SK-N-SH treated with all-trans-retinoic acid at 6 μM for 48 hours (cell line): ENCODE measurements around the gene UQCRC2.

Experiments used
- ATAC-seq: fragments of 200-7000 bp; cut with Tn5 transposase; 3 replicates; pipeline ENCODE4 v1.9.1; 2020; ENCODE audit warnings: mild to moderate bottlenecking, moderate library complexity
- ARNTL ChIP-seq: fragments of 450-650 bp; formaldehyde crosslinking; IDR thresholded peaks from 2 replicates; pipeline ENCODE4 v1.5.0; 2020; ENCODE audit warnings: low read depth, mild to moderate bottlenecking, moderate library complexity, borderline replicate concordance
- BACH2 ChIP-seq: fragments of 250-450 bp; sonication (Bioruptor Pico); IDR thresholded peaks from 2 replicates; pipeline ENCODE4 v1.9.0; 2021; ENCODE audit warnings: mild to moderate bottlenecking, borderline replicate concordance
- ESRRG ChIP-seq: fragments of 250-450 bp; sonication (Bioruptor Pico); IDR thresholded peaks from 2 replicates; pipeline ENCODE4 v1.6.1; 2021; ENCODE audit warnings: mild to moderate bottlenecking
- GLIS3 ChIP-seq: fragments of 250-450 bp; sonication (Bioruptor Pico); IDR thresholded peaks from 2 replicates; pipeline ENCODE4 v1.5.0; 2020; ENCODE audit warnings: mild to moderate bottlenecking, moderate library complexity
- OSR1 ChIP-seq: fragments of 250-450 bp; sonication (Bioruptor Pico); IDR thresholded peaks from 2 replicates; pipeline ENCODE4 v1.8.0; 2022; ENCODE audit warnings: moderate library complexity, mild to moderate bottlenecking, inconsistent platforms
- POU6F1 ChIP-seq: fragments of 250-450 bp; sonication (Bioruptor Pico); IDR thresholded peaks from 2 replicates; pipeline ENCODE4 v1.8.0; 2021; ENCODE audit warnings: low read depth, mild to moderate bottlenecking, moderate library complexity, borderline replicate concordance
- RARB ChIP-seq: fragments of 250-450 bp; sonication (Bioruptor Pico); IDR thresholded peaks from 2 replicates; pipeline ENCODE4 v1.8.0; 2021; ENCODE audit warnings: mild to moderate bottlenecking, moderate library complexity
- TCF4 ChIP-seq: fragments of 250-450 bp; sonication (Bioruptor Pico); IDR thresholded peaks from 2 replicates; pipeline ENCODE4 v1.8.0; 2021; ENCODE audit warnings: mild to moderate bottlenecking, moderate library complexity, borderline replicate concordance
- ZC3H10 ChIP-seq: fragments of 250-450 bp; sonication (Bioruptor Pico); IDR thresholded peaks from 2 replicates; pipeline ENCODE4 v1.5.1; 2021; ENCODE audit warnings: mild to moderate bottlenecking, moderate library complexity
- ZFP3 ChIP-seq: fragments of 250-450 bp; sonication (Bioruptor Pico); IDR thresholded peaks from 2 replicates; pipeline ENCODE4 v1.5.0; 2020; ENCODE audit warnings: mild to moderate bottlenecking, moderate library complexity
- ZFP30 ChIP-seq: fragments of 450-650 bp; formaldehyde crosslinking; IDR thresholded peaks from 2 replicates; pipeline ENCODE4 v1.5.0; 2022; ENCODE audit warnings: mild to moderate bottlenecking, moderate library complexity
- ZNF565 ChIP-seq: fragments of 450-650 bp; formaldehyde crosslinking; conservative IDR thresholded peaks from 2 replicates; pipeline ENCODE4 v1.5.0; 2020; ENCODE audit warnings: low read depth, mild to moderate bottlenecking, moderate library complexity
- ZNF70 ChIP-seq: fragments of 450-650 bp; formaldehyde crosslinking; IDR thresholded peaks from 2 replicates; pipeline ENCODE4 v1.5.0; 2020; ENCODE audit warnings: mild to moderate bottlenecking, moderate library complexity
- ZNF8 ChIP-seq: fragments of 450-650 bp; formaldehyde crosslinking; IDR thresholded peaks from 2 replicates; pipeline ENCODE4 v1.5.0; 2020; ENCODE audit warnings: mild to moderate bottlenecking, moderate library complexity
- TF ChIP-seq, protein P1 (sequence below): fragments of 250-450 bp; sonication (Bioruptor Pico); IDR thresholded peaks from 2 replicates; pipeline ENCODE4 v1.5.0; 2020; ENCODE audit warnings: mild to moderate bottlenecking, moderate library complexity
- TF ChIP-seq, protein P2 (sequence below): fragments of 250-450 bp; sonication (Bioruptor Pico); IDR thresholded peaks from 2 replicates; pipeline ENCODE4 v1.5.1; 2020; ENCODE audit warnings: low read depth, mild to moderate bottlenecking, moderate library complexity
- TF ChIP-seq, protein P3 (sequence below): fragments of 250-450 bp; sonication (Bioruptor Pico); IDR thresholded peaks from 2 replicates; pipeline ENCODE4 v1.5.1; 2021; ENCODE audit warnings: mild to moderate bottlenecking, moderate library complexity
- TF ChIP-seq, protein P4 (sequence below): fragments of 250-450 bp; sonication (Bioruptor Pico); IDR thresholded peaks from 2 replicates; pipeline ENCODE4 v1.8.0; 2020; ENCODE audit warnings: mild to moderate bottlenecking, moderate library complexity, borderline replicate concordance

Gene UQCRC2

GRCh38 chr16:22003195-22003594 is 50.0 kb downstream of the UQCRC2 start:
- no peak for ATAC-seq
- TF ChIP-seq BACH2 (CRISPR knock-in tag) (no peak), ESRRG (no peak), POU6F1 (CRISPR knock-in tag) (no peak), TCF4 (CRISPR knock-in tag) (no peak), ZNF70 (CRISPR knock-in tag) (no peak)
- TF ChIP-seq, protein P1, sequence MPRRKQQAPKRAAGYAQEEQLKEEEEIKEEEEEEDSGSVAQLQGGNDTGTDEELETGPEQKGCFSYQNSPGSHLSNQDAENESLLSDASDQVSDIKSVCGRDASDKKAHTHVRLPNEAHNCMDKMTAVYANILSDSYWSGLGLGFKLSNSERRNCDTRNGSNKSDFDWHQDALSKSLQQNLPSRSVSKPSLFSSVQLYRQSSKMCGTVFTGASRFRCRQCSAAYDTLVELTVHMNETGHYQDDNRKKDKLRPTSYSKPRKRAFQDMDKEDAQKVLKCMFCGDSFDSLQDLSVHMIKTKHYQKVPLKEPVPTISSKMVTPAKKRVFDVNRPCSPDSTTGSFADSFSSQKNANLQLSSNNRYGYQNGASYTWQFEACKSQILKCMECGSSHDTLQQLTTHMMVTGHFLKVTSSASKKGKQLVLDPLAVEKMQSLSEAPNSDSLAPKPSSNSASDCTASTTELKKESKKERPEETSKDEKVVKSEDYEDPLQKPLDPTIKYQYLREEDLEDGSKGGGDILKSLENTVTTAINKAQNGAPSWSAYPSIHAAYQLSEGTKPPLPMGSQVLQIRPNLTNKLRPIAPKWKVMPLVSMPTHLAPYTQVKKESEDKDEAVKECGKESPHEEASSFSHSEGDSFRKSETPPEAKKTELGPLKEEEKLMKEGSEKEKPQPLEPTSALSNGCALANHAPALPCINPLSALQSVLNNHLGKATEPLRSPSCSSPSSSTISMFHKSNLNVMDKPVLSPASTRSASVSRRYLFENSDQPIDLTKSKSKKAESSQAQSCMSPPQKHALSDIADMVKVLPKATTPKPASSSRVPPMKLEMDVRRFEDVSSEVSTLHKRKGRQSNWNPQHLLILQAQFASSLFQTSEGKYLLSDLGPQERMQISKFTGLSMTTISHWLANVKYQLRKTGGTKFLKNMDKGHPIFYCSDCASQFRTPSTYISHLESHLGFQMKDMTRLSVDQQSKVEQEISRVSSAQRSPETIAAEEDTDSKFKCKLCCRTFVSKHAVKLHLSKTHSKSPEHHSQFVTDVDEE (CRISPR knock-in tag): no peak

- no peak for ATAC-seq
Observed at GRCh38 chr16:22004341-22004740, 51.2 kb downstream of the UQCRC2 start.

More at GRCh38 chr16:22004341-22004740, 51.2 kb downstream of the UQCRC2 start:
- TF ChIP-seq ZNF565 (CRISPR knock-in tag) (no peak), GLIS3 (no peak), ZC3H10 (CRISPR knock-in tag) (no peak), ARNTL (CRISPR knock-in tag) (no peak), ESRRG (no peak), ZNF8 (CRISPR knock-in tag) (no peak), TCF4 (CRISPR knock-in tag) (no peak), ZFP3 (CRISPR knock-in tag) (no peak), POU6F1 (CRISPR knock-in tag) (no peak), ZFP30 (CRISPR knock-in tag) (no peak), ZNF70 (CRISPR knock-in tag) (no peak), RARB (CRISPR knock-in tag) (no peak), OSR1 (no peak)
- TF ChIP-seq, protein P1 (CRISPR knock-in tag): no peak
- TF ChIP-seq, protein P2, sequence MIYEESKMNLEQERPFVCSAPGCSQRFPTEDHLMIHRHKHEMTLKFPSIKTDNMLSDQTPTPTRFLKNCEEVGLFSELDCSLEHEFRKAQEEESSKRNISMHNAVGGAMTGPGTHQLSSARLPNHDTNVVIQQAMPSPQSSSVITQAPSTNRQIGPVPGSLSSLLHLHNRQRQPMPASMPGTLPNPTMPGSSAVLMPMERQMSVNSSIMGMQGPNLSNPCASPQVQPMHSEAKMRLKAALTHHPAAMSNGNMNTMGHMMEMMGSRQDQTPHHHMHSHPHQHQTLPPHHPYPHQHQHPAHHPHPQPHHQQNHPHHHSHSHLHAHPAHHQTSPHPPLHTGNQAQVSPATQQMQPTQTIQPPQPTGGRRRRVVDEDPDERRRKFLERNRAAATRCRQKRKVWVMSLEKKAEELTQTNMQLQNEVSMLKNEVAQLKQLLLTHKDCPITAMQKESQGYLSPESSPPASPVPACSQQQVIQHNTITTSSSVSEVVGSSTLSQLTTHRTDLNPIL (CRISPR knock-in tag): no peak
- TF ChIP-seq, protein P3, sequence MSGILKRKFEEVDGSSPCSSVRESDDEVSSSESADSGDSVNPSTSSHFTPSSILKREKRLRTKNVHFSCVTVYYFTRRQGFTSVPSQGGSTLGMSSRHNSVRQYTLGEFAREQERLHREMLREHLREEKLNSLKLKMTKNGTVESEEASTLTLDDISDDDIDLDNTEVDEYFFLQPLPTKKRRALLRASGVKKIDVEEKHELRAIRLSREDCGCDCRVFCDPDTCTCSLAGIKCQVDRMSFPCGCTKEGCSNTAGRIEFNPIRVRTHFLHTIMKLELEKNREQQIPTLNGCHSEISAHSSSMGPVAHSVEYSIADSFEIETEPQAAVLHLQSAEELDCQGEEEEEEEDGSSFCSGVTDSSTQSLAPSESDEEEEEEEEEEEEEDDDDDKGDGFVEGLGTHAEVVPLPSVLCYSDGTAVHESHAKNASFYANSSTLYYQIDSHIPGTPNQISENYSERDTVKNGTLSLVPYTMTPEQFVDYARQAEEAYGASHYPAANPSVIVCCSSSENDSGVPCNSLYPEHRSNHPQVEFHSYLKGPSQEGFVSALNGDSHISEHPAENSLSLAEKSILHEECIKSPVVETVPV (CRISPR knock-in tag): no peak
- TF ChIP-seq, protein P4, sequence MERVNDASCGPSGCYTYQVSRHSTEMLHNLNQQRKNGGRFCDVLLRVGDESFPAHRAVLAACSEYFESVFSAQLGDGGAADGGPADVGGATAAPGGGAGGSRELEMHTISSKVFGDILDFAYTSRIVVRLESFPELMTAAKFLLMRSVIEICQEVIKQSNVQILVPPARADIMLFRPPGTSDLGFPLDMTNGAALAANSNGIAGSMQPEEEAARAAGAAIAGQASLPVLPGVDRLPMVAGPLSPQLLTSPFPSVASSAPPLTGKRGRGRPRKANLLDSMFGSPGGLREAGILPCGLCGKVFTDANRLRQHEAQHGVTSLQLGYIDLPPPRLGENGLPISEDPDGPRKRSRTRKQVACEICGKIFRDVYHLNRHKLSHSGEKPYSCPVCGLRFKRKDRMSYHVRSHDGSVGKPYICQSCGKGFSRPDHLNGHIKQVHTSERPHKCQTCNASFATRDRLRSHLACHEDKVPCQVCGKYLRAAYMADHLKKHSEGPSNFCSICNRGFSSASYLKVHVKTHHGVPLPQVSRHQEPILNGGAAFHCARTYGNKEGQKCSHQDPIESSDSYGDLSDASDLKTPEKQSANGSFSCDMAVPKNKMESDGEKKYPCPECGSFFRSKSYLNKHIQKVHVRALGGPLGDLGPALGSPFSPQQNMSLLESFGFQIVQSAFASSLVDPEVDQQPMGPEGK (CRISPR knock-in tag): no peak
